HG03354 (cell line): Measurements from ENCODE around the gene UNC79.

Experiments
- ATAC-seq: cut with Tn5 transposase; IDR thresholded peaks from one replicate; pipeline ENCODE4 v1.9.1; 2021; ENCODE audit warnings: mild to moderate bottlenecking; ENCODE audit not compliant: unreplicated experiment, poor library complexity, severe bottlenecking

The UNC79 gene

GRCh38 chr14:93717668-93718320, 287.1 kb downstream of the UNC79 start:
- ATAC-seq, result no peak

- no peak for ATAC-seq
Measured at GRCh38 chr14:93719256-93719655, 288.5 kb downstream of the UNC79 start.

GRCh38 chr14:93720076-93720815, 289.5 kb downstream of the UNC79 start:
- ATAC-seq, result no peak

- no peak for ATAC-seq
Measured at GRCh38 chr14:93720981-93721483, 290.3 kb downstream of the UNC79 start.

GRCh38 chr14:93723001-93723400, 292.3 kb downstream of the UNC79 start:
- no peak for ATAC-seq

GRCh38 chr14:93725002-93725582, 294.4 kb downstream of the UNC79 start:
- ATAC-seq, result no peak

GRCh38 chr14:93725993-93726392, 295.3 kb downstream of the UNC79 start:
- no peak for ATAC-seq

- no peak for ATAC-seq
Measured at GRCh38 chr14:93727039-93727740, 296.5 kb downstream of the UNC79 start.

- no peak for ATAC-seq
Measured at GRCh38 chr14:93727917-93728650, 297.3 kb downstream of the UNC79 start.

- ATAC-seq, result no peak
Measured at GRCh38 chr14:93728651-93729016, 297.9 kb downstream of the UNC79 start.

GRCh38 chr14:93729993-93730392, 299.3 kb downstream of the UNC79 start:
- no peak for ATAC-seq

- ATAC-seq, result no peak
Measured at GRCh38 chr14:93731753-93732152, 301.0 kb downstream of the UNC79 start.

- ATAC-seq, result no peak
Measured at GRCh38 chr14:93732524-93732923, 301.8 kb downstream of the UNC79 start.

GRCh38 chr14:93733231-93733630, 302.5 kb downstream of the UNC79 start:
- ATAC-seq, result no peak

GRCh38 chr14:93733631-93734030, 302.9 kb downstream of the UNC79 start:
- no peak for ATAC-seq

GRCh38 chr14:93734086-93734822, 303.5 kb downstream of the UNC79 start:
- ATAC-seq, result no peak

- no peak for ATAC-seq
Measured at GRCh38 chr14:93735206-93735605, 304.5 kb downstream of the UNC79 start.

- ATAC-seq, result no peak
Measured at GRCh38 chr14:93736378-93737014, 305.8 kb downstream of the UNC79 start.

- ATAC-seq, result no peak
Measured at GRCh38 chr14:93737634-93738033, 306.9 kb downstream of the UNC79 start.
